Motor neuron (in vitro differentiated cells): ENCODE results near the gene SBSN. TPM values are rescaled to one million over a fixed set of nuclear protein-coding genes. Genes with fewer than 3 reads are reported as not detected.

ENCODE experiments used
- ATAC-seq, 8 experiments: fragments of 200-7000 bp; cut with Tn5 transposase; replicated peaks in 6 of 8; 2 replicates each; pipeline ENCODE4 v1.8.0; 2021; ENCODE audit warnings: mild to moderate bottlenecking in 8 of 8, moderate library complexity in 8 of 8
- H3K27ac ChIP-seq, 2 donors: fragments of 250-450 bp; sonication (Bioruptor Pico); 2 replicates each; pipeline ENCODE4 v1.9.0; 2021; ENCODE audit warnings: antibody characterized with exemption in 2 of 2, mild to moderate bottlenecking in 2 of 2, moderate library complexity in 1 of 2
- H3K4me1 ChIP-seq, 2 donors: fragments of 250-450 bp; sonication (Bioruptor Pico); replicated peaks in 1 of 2; 2 replicates each; pipeline ENCODE4 v1.6.1; 2021; ENCODE audit warnings: antibody characterized with exemption in 2 of 2, mild to moderate bottlenecking in 2 of 2, moderate library complexity in 1 of 2
- H3K4me3 ChIP-seq, 5 donors: fragments of 250-450 bp; sonication (Bioruptor Pico); 2 replicates each; pipeline ENCODE4 v1.9.0; 2021; ENCODE audit warnings: antibody characterized with exemption in 5 of 5, mild to moderate bottlenecking in 5 of 5, moderate library complexity in 4 of 5
- WGBS, 10 experiments: fragments of 450-650 bp; shearing (Covaris generic); methylation state at CpG; one replicate each; pipeline ENCODE4 v1.0.0; 2022; 5-methylcytosine and 5-hydroxymethylcytosine counted together
- in situ Hi-C, 9 experiments: fragments of 400-800 bp; cut with MboI; loops; one replicate each; pipeline ENCODE4 v1.15.0; 2021; ENCODE audit warnings: low sequenced_read_pairs in 9 of 9, low pct_unique_long_range_greater_than_20kb in 2 of 9; ENCODE audit not compliant: unreplicated experiment in 9 of 9
- total RNA-seq, 8 experiments: library from RNA; unstranded; fragments of 300-600 nt; gene quantifications; 2 replicates each; pipeline versions ENCODE4 v1.2.3 to v1.2.4, GENCODE V29; 2022

The SBSN gene
- total RNA-seq, 8 experiments from 2014 or later: 0.11 to 3.5 (median 0.41) TPM

- Histone ChIP-seq H3K4me3 (no peak overlapping the region), H3K27ac (no peak overlapping the region), H3K4me1 (no peaks in the 10 kb centered on the region)
- in situ Hi-C loops: no loop called here
- no peak for ATAC-seq
- 47 to 100% (median 80%) methylated on average over 1 to 4 of the region's 23 CpGs; no CpG with 5 or more reads in 5 of the 10 experiments for WGBS, 10 experiments
Observed at GRCh38 chr19:35559781-35560180, 31.7 kb upstream of the SBSN start.

GRCh38 chr19:35559281-35559659 is 31.2 kb upstream of the SBSN start:
- Histone ChIP-seq H3K27ac (no peak overlapping the region), H3K4me3 (no peak overlapping the region), H3K4me1 (no peaks in the 10 kb centered on the region)
- 30 to 69% (median 50%) methylated on average over 1 to 7 of the region's 11 CpGs; no CpG with 5 or more reads in 6 of the 10 experiments for WGBS, 10 experiments
- in situ Hi-C loops: no loop called here
- ATAC-seq: no peak

DNA sequence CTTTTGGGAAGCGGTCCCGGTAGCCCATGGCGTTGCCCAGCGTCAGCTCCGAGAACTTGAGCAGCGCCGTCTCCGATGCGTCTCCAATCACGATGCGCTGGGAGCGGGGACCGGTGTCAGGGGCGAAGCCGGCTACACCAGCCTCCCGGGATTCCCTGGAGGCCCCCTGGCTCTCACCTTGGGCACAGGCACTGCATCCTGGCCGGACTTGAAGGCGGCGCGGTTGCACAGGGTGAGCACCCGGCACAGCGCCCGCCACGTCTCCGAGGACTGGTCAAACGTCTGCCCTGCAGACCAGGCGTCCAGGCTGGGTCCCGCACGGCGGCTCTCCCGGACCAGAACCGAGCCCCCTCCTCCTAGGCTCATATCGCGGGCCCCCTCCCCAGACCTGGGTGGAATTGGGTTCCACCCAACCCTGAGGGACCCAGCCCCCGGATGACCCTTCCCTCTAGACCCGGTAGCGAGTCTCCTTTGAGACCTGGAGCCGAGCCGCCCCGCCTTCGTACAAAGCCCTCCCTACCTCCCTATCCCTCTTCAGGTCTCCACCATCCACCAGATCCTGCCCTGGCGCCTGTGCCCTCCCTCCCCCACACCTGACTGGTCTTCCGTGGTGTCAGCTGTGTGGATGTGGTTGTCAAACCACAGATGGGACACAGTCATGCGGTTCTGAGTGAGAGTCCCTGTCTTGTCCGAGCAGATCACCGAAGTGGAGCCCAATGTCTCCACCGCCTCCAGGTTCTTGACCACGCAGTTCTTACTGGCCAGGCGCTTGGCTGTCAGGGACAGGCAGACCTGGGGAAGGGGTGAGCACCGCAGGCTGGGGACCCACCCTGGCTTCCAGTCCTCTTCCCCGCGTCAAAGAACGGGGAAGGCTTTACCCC is 30.5 kb upstream of the SBSN start:
- in situ Hi-C loops: no loop called here
- peak overlapping the region; percentile 43 to 53 (median 48) for H3K4me3 ChIP-seq
- peak in 1 of 8 experiments; percentile 1 for ATAC-seq

DNA sequence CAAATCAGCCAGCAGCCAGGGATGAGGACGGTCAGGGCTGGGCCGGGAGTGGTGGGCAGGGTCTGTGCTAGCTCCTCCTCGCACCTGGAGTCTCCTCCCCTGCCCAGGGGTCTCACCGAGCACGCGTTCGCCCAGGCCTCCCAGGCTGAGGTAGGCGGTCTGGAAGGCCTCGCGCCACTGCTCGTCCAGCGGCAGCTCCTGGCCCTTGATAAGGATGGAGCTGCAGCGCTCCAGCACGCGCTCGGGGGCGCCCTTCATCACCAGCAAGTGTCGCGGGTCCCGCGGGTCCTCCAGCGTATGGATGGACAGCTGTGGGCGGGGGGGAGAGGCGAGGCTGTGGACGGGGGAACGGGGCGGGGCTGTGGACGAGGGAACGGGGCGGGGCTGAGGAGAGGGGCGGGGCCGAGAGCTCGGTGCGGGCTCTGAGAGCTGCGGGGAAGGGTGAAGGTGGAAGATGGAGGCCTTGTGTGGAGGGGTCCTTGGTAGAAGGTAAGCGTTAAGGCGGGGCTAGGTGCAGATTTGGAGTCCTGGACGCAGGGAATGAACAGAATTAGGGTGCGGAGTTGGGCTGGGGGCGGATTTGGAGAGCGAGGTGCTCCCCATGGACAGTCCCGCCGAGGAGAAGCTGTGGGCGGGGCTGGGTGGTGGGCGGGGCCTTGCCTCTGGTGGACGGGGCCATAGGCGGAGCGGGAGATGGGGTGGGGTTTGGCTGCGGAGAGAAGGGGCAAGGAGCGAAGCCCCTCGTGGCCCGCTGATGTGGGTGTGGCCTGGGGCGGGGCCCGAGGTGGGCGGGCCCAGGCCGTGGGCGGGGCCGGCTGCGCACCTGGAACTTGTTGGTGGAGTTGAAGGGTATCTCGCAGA is 29.7 kb upstream of the SBSN start:
- H3K27ac ChIP-seq: peak overlapping the region in 1 of 2 donors; percentile 43
- peak overlapping the region; percentile 43 to 53 (median 48) for H3K4me3 ChIP-seq
- H3K4me1 ChIP-seq: no peaks in the 10 kb centered on the region
- in situ Hi-C loops: no loop called here
- WGBS, 10 experiments: 0 to 70% (median 1%) methylated on average over 1 to 13 of the region's 60 CpGs; no CpG with 5 or more reads in 6 of the 10 experiments
- ATAC-seq: peak; percentile 75 to 92 (median 88)

More for the DNA sequence above, 30.5 kb upstream of the SBSN start:
- no peak overlapping the region for H3K27ac ChIP-seq
- no peaks in the 10 kb centered on the region for H3K4me1 ChIP-seq
- WGBS, 10 experiments: 30 to 93% (median 42%) methylated on average over 1 to 14 of the region's 53 CpGs; no CpG with 5 or more reads in 5 of the 10 experiments

- peak overlapping the region; percentile 43 to 53 (median 48) for H3K4me3 ChIP-seq
- 60 to 100% (median 85%) methylated on average over 1 to 10 of the region's 16 CpGs for WGBS, 10 experiments
- no peaks in the 10 kb centered on the region for H3K4me1 ChIP-seq
- ATAC-seq: no peak
- H3K27ac ChIP-seq: peak overlapping the region in 1 of 2 donors; percentile 43
- in situ Hi-C loops: no loop called here
Observed at GRCh38 chr19:35556846-35557538, 28.9 kb upstream of the SBSN start.

GRCh38 chr19:35556025-35556590 is 28.0 kb upstream of the SBSN start:
- in situ Hi-C loops: no loop called here
- Histone ChIP-seq H3K27ac (no peak overlapping the region), H3K4me1 (no peaks in the 10 kb centered on the region), H3K4me3 (no peak overlapping the region)
- WGBS, 10 experiments: 58 to 100% (median 89%) methylated on average over 2 to 9 of the region's 9 CpGs; no CpG with 5 or more reads in 3 of the 10 experiments
- ATAC-seq: no peak

- Histone ChIP-seq H3K4me1 (no peaks in the 10 kb centered on the region), H3K27ac (no peak overlapping the region), H3K4me3 (no peak overlapping the region)
- WGBS, 10 experiments: 0 to 85% (median 43%) methylated on average over 1 to 11 of the region's 30 CpGs; no CpG with 5 or more reads in 4 of the 10 experiments
- ATAC-seq: peak in 1 of 8 experiments; percentile 22
- in situ Hi-C loops: no loop called here
Observed at GRCh38 chr19:35555301-35556005, 27.3 kb upstream of the SBSN start.

DNA sequence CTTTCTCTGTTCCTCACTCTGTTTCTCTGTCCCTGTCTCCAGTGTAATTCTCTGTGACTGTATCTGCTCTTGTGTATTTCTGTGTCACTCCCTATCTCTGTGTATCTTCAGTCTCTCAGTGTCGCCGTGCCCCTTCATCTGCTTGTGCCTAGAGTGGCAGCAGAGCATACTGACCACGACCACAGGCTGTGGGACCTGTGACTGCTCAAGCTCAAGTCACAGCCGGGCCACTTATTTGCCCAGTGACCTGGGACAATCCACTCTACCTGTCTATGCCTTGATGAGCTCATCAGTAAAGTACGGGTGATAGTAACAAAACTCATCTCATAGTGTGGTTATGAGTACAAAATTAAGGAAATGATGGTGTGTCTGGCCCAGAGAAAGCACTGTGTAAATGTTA is 26.0 kb upstream of the SBSN start:
- in situ Hi-C loops: no loop called here

GRCh38 chr19:35553385-35554000 is 25.4 kb upstream of the SBSN start:
- Histone ChIP-seq H3K27ac (no peak overlapping the region), H3K4me3 (no peak overlapping the region), H3K4me1 (no peaks in the 10 kb centered on the region)
- in situ Hi-C loops: no loop called here
- no peak for ATAC-seq
- 50 to 100% (median 73%) methylated on average over 1 to 2 of the region's 14 CpGs; no CpG with 5 or more reads in 5 of the 10 experiments for WGBS, 10 experiments

More for the DNA sequence above, 26.0 kb upstream of the SBSN start:
- Histone ChIP-seq H3K4me1 (no peaks in the 10 kb centered on the region), H3K4me3 (no peak overlapping the region), H3K27ac (no peak overlapping the region)
- WGBS, 10 experiments: 20 to 60% (median 44%) methylated on average over 1 to 4 of the region's 5 CpGs; no CpG with 5 or more reads in 3 of the 10 experiments
- ATAC-seq: no peak

GRCh38 chr19:35552534-35553384 is 24.6 kb upstream of the SBSN start:
- in situ Hi-C loops: no loop called here
- WGBS, 10 experiments: 0 to 88% (median 42%) methylated on average over 1 to 11 of the region's 13 CpGs; no CpG with 5 or more reads in 3 of the 10 experiments
- no peak for ATAC-seq
- H3K27ac ChIP-seq: no peak overlapping the region
- no peak overlapping the region for H3K4me3 ChIP-seq
- no peaks in the 10 kb centered on the region for H3K4me1 ChIP-seq
